Measurements from ENCODE around the gene HECW1.

HECW1 gene

DNA sequence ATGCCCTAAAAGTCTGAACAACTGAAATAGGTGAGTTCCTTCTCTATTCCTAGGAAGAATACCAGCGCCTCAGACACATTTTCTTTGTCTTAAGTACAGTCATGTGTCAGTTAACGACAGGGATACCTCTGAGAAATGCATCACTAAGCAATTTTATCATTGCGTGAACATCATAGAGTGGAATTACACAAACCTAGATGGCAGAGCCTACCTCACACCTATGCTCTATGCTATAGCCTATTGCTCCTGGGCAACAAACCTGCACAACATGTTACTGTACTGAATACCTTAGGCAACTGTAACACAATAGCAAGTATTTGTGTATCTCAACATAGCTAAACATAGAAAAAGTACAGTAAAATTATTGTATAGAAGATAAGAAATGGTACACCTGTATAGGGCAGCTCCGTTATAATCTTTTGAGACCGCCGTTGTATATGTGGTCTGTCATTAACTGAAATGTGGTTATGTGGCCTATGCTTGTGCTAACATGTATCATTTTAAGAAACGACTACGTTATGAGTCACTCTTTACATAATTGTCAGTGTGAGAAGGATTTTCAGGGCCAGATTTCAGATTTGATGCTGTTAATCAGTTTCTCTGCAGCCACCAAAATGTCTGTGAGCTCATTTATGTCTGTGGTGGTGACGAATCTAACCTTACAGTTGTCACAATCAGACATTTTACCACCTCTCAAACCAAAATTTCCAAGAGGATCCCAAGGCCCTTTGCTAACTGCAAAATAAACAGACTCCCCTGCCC, 404.3 kb downstream of the HECW1 start (continued):
- TF ChIP-seq ARNTL (CRISPR knock-in tag; IDR thresholded peaks at IDR 0.05; ENCODE audit: borderline replicate concordance, low read depth), result no peak

DNA sequence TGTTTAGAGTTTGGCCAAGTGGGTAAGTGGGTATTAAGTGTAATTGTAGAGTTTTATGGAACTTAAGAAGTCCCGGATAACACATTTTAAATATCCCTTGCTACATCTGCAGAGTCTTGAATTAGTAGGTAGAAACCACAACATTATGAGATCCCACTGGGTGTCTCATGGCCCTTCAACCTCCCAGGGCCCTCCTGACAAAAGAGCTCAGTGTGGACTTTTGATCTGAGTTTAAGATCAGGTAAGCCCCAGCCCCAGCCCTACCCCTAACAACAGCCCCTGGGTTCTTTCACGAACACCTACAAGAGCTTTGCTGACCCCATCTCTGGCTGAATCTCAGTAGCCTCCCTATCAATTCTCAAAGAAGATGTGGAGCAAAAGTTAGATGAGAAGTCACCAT, 405.0 kb downstream of the HECW1 start:
- no peak for ATAC-seq
- no peak for TF ChIP-seq ZNF70 (CRISPR knock-in tag; IDR thresholded peaks at IDR 0.05)
- TF ChIP-seq ZFP3 (CRISPR knock-in tag; IDR thresholded peaks at IDR 0.05), result no peak
- no peak for TF ChIP-seq BACH2 (CRISPR knock-in tag; IDR thresholded peaks at IDR 0.05; ENCODE audit: borderline replicate concordance)
- TF ChIP-seq CSRNP3 (CRISPR knock-in tag; IDR thresholded peaks at IDR 0.05), result no peak
- TF ChIP-seq TSHZ2 (CRISPR knock-in tag; IDR thresholded peaks at IDR 0.05), result no peak
- TF ChIP-seq, protein P1, sequence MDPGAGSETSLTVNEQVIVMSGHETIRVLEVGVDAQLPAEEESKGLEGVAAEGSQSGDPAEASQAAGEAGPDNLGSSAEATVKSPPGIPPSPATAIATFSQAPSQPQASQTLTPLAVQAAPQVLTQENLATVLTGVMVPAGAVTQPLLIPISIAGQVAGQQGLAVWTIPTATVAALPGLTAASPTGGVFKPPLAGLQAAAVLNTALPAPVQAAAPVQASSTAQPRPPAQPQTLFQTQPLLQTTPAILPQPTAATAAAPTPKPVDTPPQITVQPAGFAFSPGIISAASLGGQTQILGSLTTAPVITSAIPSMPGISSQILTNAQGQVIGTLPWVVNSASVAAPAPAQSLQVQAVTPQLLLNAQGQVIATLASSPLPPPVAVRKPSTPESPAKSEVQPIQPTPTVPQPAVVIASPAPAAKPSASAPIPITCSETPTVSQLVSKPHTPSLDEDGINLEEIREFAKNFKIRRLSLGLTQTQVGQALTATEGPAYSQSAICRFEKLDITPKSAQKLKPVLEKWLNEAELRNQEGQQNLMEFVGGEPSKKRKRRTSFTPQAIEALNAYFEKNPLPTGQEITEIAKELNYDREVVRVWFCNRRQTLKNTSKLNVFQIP (CRISPR knock-in tag; IDR thresholded peaks at IDR 0.05; ENCODE audit: borderline replicate concordance, low read depth), result no peak
- no peak for TF ChIP-seq ZFP30 (CRISPR knock-in tag; IDR thresholded peaks at IDR 0.05)
- no peak for TF ChIP-seq TOX (CRISPR knock-in tag; IDR thresholded peaks at IDR 0.05; ENCODE audit: borderline replicate concordance)
- no peak for TF ChIP-seq ARNTL (CRISPR knock-in tag; IDR thresholded peaks at IDR 0.05; ENCODE audit: borderline replicate concordance, low read depth)
- TF ChIP-seq SNAI2 (CRISPR knock-in tag; IDR thresholded peaks at IDR 0.05), result no peak
- TF ChIP-seq GLIS3 (CRISPR knock-in tag; IDR thresholded peaks at IDR 0.05), result no peak
- no peak for TF ChIP-seq RARB (CRISPR knock-in tag; IDR thresholded peaks at IDR 0.05)
- TF ChIP-seq ZC3H10 (CRISPR knock-in tag; IDR thresholded peaks at IDR 0.05), result no peak
- TF ChIP-seq, protein P2, sequence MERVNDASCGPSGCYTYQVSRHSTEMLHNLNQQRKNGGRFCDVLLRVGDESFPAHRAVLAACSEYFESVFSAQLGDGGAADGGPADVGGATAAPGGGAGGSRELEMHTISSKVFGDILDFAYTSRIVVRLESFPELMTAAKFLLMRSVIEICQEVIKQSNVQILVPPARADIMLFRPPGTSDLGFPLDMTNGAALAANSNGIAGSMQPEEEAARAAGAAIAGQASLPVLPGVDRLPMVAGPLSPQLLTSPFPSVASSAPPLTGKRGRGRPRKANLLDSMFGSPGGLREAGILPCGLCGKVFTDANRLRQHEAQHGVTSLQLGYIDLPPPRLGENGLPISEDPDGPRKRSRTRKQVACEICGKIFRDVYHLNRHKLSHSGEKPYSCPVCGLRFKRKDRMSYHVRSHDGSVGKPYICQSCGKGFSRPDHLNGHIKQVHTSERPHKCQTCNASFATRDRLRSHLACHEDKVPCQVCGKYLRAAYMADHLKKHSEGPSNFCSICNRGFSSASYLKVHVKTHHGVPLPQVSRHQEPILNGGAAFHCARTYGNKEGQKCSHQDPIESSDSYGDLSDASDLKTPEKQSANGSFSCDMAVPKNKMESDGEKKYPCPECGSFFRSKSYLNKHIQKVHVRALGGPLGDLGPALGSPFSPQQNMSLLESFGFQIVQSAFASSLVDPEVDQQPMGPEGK (CRISPR knock-in tag; IDR thresholded peaks at IDR 0.05; ENCODE audit: borderline replicate concordance), result no peak
- no peak for TF ChIP-seq CSDC2 (CRISPR knock-in tag; IDR thresholded peaks at IDR 0.05)
- TF ChIP-seq, protein P3, sequence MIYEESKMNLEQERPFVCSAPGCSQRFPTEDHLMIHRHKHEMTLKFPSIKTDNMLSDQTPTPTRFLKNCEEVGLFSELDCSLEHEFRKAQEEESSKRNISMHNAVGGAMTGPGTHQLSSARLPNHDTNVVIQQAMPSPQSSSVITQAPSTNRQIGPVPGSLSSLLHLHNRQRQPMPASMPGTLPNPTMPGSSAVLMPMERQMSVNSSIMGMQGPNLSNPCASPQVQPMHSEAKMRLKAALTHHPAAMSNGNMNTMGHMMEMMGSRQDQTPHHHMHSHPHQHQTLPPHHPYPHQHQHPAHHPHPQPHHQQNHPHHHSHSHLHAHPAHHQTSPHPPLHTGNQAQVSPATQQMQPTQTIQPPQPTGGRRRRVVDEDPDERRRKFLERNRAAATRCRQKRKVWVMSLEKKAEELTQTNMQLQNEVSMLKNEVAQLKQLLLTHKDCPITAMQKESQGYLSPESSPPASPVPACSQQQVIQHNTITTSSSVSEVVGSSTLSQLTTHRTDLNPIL (CRISPR knock-in tag; IDR thresholded peaks at IDR 0.05; ENCODE audit: low read depth), result no peak
- no peak for TF ChIP-seq TCF4 (CRISPR knock-in tag; IDR thresholded peaks at IDR 0.05; ENCODE audit: borderline replicate concordance)
- TF ChIP-seq ISL1 (CRISPR knock-in tag; IDR thresholded peaks at IDR 0.05), result no peak

- ATAC-seq, result no peak
- TF ChIP-seq ZC3H10 (CRISPR knock-in tag; IDR thresholded peaks at IDR 0.05), result no peak
- TF ChIP-seq ZNF565 (CRISPR knock-in tag; conservative IDR thresholded peaks at IDR 0.05; ENCODE audit: low read depth), result no peak
- TF ChIP-seq OSR1 (CRISPR knock-in tag; IDR thresholded peaks at IDR 0.05), result no peak
- TF ChIP-seq, protein P3 (CRISPR knock-in tag; IDR thresholded peaks at IDR 0.05; ENCODE audit: low read depth), result no peak
- no peak for TF ChIP-seq TSHZ2 (CRISPR knock-in tag; IDR thresholded peaks at IDR 0.05)
- no peak for TF ChIP-seq TCF4 (CRISPR knock-in tag; IDR thresholded peaks at IDR 0.05; ENCODE audit: borderline replicate concordance)
- no peak for TF ChIP-seq GLIS3 (CRISPR knock-in tag; IDR thresholded peaks at IDR 0.05)
- TF ChIP-seq CSRNP3 (CRISPR knock-in tag; IDR thresholded peaks at IDR 0.05), result no peak
- no peak for TF ChIP-seq BACH2 (CRISPR knock-in tag; IDR thresholded peaks at IDR 0.05; ENCODE audit: borderline replicate concordance)
- no peak for TF ChIP-seq PPARA (CRISPR knock-in tag; IDR thresholded peaks at IDR 0.05; ENCODE audit: borderline replicate concordance)
- TF ChIP-seq ZNF8 (CRISPR knock-in tag; IDR thresholded peaks at IDR 0.05), result no peak
- TF ChIP-seq ZNF70 (CRISPR knock-in tag; IDR thresholded peaks at IDR 0.05), result no peak
Measured at GRCh38 chr7:43520201-43520600, 407.8 kb downstream of the HECW1 start.

All from SK-N-SH treated with all-trans-retinoic acid at 6 μM for 48 hours (cell line).